SK-N-MC (cell line): ENCODE data around the gene DUSP7.

Experiments
- DNase-seq: peaks from one replicate; pipeline ENCODE4 v3.0.0-alpha.2; 2011; ENCODE audit warnings: low read depth, low spot score
- H3K27ac ChIP-seq: fragments of 200-600 bp; sonication (generic); 2 replicates; pipeline ENCODE4 v1.5.1; 2016; ENCODE audit warnings: mixed run types
- H3K36me3 ChIP-seq: fragments of 200-600 bp; sonication (generic); 2 replicates; pipeline ENCODE4 v1.6.1; 2017; ENCODE audit warnings: antibody characterized with exemption, low read length, mixed read lengths; ENCODE audit not compliant: insufficient read depth
- H3K4me3 ChIP-seq: fragments of 200-600 bp; sonication (generic); 2 replicates; pipeline ENCODE4 v1.5.1; 2016
- H3K9ac ChIP-seq: fragments of 200-600 bp; sonication (generic); 2 replicates; pipeline ENCODE4 v1.8.0; 2017; ENCODE audit warnings: mixed run types, mixed read lengths; ENCODE audit not compliant: insufficient read length
- H3K9me3 ChIP-seq: fragments of 200-600 bp; sonication (generic); 2 replicates; pipeline ENCODE4 v1.6.1; 2017; ENCODE audit warnings: low read depth, mild to moderate bottlenecking, antibody characterized with exemption, low read length, moderate library complexity, mixed read lengths
- EZH2 ChIP-seq: fragments of 200-600 bp; sonication (generic); IDR thresholded peaks from one replicate; pipeline ENCODE4 v1.6.1; 2017; ENCODE audit warnings: antibody characterized with exemption
- FOXP2 ChIP-seq: optimal IDR thresholded peaks from 2 replicates; pipeline ENCODE3; 2011; ENCODE audit warnings: mild to moderate bottlenecking, moderate library complexity; ENCODE audit not compliant: insufficient read depth; ENCODE audit errors: extremely low read length, control extremely low read depth
- POLR2AphosphoS5 ChIP-seq: IDR thresholded peaks from 2 replicates; pipeline ENCODE4 v1.6.1; 2012; ENCODE audit warnings: mild to moderate bottlenecking, low read depth, low read length, borderline replicate concordance

DUSP7 gene

DNA sequence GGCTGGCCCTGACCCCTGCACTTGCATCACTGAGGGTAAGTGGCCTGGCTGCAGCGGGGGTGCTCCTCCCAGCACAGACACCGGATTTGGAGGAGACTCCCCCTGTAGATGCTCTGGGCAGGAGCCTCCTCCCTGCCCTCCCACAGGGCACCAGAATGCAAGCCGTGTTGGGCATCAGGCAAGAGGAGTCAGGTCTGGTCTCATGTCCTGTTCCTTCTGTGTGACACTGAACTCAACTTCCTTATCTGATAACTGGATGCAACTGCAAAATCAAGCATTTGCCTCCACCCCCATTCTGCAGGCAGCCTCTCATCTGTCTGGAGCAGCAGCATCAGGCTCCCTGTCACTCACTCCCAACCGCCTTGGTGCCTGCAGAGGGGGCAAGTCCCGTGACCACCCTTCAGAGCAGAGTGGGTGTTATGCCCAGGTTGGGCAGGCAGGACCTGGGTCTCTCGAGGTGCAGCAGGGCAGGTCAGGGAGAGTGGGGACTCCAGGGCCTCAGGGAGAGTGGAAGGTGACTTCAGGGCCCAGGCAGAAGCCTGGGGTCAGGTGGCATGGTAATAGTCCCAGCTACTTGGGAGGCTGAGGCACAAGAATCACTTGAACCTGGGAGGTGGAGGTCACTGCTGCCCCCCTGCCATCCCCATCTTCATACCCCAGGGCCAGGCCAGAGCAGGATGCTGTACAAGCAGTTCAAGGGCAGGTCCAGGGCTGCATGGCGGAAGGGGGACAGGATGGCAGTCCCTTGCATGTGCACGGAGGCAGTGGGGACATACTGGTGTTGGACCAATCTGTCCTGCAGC is 50.2 kb downstream of the DUSP7 start:
- H3K9me3 ChIP-seq: no peaks in the 10 kb centered on the region
- no peak; the same call in 1 of the 2 replicates for TF ChIP-seq POLR2AphosphoS5
- no peak for TF ChIP-seq FOXP2
- TF ChIP-seq EZH2: no peak
- no peak overlapping the region for H3K9ac ChIP-seq
- H3K4me3 ChIP-seq: peak overlapping the region; percentile 48
- H3K36me3 ChIP-seq: no peaks in the 10 kb centered on the region
- H3K27ac ChIP-seq: no peak overlapping the region
- no peak for DNase-seq

DNA sequence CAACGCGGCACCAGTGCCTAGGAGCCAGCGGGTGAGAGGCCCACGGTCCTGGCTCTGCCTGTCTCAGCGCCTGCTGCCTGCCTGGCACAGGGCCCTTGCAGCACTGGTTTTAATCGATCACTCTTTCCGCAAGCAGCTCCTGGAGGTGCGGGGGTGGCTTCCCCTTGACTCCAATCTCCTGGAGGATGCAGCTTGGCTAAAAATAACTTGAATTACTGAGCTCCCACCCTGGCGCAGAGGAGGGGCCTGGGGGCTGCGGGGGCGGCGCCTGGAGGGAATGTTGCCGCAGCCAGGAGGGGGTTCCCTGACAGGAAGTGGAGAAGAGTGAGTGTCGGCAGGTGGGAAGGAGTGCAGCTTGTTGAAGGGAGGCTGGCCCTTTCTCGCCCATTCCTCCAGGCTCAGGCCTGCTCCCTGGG is 50.8 kb downstream of the DUSP7 start:
- H3K9ac ChIP-seq: no peak overlapping the region
- no peaks in the 10 kb centered on the region for H3K9me3 ChIP-seq
- TF ChIP-seq EZH2 (no peak), POLR2AphosphoS5 (no peak; the same call in none of the 2 replicates), FOXP2 (no peak)
- peak overlapping the region; percentile 48 for H3K4me3 ChIP-seq
- peak; percentile 50 for DNase-seq
- H3K36me3 ChIP-seq: no peaks in the 10 kb centered on the region
- H3K27ac ChIP-seq: 0 out of 2 replicates have a peak overlapping the region, but pooled peaks have one; percentile 31

DNA sequence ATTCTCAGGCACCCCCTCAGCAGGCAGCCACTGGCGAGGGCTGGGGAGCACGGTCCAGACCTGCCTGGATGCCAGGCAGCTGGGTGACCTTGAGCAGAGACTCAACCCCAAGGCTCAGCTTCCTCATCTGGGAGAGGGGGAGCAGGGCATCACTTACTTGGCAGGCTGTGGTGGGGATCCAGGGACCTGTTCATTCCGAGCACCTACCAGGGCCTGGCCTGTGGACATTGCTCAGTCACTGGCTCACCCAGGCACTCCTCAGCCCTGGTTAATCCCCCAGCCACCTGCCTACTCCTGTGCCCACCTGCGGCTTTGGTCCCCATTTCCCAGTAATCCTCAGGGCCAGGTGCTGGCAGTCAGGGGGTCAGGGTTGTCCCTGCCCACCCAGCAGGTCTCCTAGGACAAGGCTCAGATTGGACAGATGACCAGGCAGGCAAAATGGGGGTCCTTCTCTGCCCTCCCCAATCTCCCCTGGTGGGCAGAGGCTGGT is 51.4 kb downstream of the DUSP7 start:
- no peak for DNase-seq
- Histone ChIP-seq H3K9me3 (no peaks in the 10 kb centered on the region), H3K36me3 (no peaks in the 10 kb centered on the region), H3K27ac (peak overlapping the region; percentile 31; the same call in 1 of the 2 replicates), H3K9ac (peak overlapping the region; percentile 45), H3K4me3 (peak overlapping the region; percentile 48)
- no peak for TF ChIP-seq FOXP2
- TF ChIP-seq EZH2: no peak
- TF ChIP-seq POLR2AphosphoS5: no peak

DNA sequence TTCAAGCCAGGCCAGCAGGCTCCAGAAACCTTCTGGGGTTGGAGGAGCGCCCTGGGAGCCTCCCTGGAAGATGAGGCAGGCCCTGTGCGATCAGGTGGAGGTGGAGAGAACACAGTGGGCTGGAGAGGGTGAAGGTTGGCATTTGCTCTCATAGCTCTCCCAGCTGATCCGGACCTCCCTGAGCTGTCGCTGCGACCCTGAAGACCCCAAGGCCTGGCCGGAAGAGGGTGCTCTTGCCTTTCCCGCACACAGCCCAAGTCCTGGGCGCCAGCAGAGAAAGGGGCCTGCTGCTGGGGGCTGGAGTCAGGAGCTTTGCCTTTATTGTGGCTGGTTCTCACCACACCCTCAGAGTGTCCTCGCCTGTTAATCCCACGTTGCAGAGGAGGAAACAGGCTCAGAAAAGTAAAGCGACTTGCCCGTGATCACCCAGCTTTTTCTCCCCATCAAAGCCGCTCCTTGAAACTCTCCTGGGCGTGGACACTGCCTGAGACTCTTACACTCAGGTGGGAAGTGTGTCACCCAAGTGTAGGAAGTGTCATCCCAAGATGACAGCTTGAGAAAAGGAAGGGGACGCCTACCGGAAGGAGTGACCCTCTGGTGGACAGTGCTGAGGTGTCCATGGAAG is 52.1 kb downstream of the DUSP7 start:
- DNase-seq: no peak
- Histone ChIP-seq H3K27ac (no peak overlapping the region), H3K4me3 (no peak overlapping the region), H3K9ac (no peak overlapping the region), H3K36me3 (no peaks in the 10 kb centered on the region), H3K9me3 (no peaks in the 10 kb centered on the region)
- TF ChIP-seq FOXP2: no peak
- TF ChIP-seq POLR2AphosphoS5: no peak
- no peak for TF ChIP-seq EZH2

DNA sequence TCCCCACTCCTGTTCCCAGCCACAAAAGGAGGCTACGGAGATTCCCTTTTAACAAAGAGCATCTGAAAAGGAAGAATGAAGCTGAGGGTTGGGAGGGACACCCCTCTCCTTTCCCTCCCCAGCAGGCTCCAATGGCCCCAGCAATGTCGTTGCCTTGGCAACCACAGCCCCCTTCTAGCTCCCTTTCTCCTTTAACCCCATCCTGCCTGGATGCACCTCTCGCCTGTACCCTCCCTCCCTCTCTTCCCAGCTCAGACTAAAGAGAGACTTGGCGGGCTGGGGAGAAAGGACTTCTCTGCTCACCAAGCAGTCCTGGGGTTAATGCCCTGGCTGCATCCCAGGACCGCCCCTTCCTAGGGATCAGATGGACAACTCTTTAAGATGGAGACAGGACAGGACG is 53.6 kb downstream of the DUSP7 start:
- H3K9ac ChIP-seq: no peak overlapping the region
- H3K4me3 ChIP-seq: no peak overlapping the region
- no peak overlapping the region for H3K27ac ChIP-seq
- H3K36me3 ChIP-seq: no peaks in the 10 kb centered on the region
- no peak for TF ChIP-seq FOXP2
- TF ChIP-seq POLR2AphosphoS5: no peak
- no peak for TF ChIP-seq EZH2
- DNase-seq: no peak
- no peaks in the 10 kb centered on the region for H3K9me3 ChIP-seq

DNA sequence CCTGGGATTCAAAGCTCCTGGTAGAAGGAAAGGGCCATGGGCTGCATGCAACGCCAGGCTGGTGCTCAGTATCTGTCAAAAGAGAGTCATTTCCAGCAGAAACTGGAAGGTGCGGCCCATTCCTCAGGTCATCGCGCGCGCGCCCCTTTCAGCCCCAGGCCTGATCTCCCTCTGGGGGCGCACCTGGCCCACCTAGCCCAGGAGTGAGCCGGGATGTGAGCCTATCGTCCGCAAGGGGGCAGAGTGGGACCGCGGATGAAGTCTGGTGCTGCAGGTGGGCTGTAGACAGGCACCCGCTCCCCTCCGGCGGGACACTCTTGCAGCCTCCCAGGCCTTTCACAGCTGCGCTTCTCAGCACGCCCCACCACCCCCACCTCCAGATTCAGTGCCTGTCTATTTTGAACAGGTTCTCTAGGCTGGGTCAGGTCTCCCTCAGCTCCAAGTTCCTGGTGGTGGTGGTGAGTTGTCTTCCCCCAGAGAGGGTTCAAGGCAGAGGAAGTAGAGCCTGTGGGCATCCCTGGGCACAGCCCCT is 54.9 kb downstream of the DUSP7 start:
- no peaks in the 10 kb centered on the region for H3K9me3 ChIP-seq
- H3K4me3 ChIP-seq: no peak overlapping the region
- no peak for DNase-seq
- no peak overlapping the region for H3K9ac ChIP-seq
- H3K27ac ChIP-seq: no peak overlapping the region
- H3K36me3 ChIP-seq: no peaks in the 10 kb centered on the region
- TF ChIP-seq POLR2AphosphoS5: no peak
- TF ChIP-seq FOXP2: no peak
- TF ChIP-seq EZH2: no peak

DNA sequence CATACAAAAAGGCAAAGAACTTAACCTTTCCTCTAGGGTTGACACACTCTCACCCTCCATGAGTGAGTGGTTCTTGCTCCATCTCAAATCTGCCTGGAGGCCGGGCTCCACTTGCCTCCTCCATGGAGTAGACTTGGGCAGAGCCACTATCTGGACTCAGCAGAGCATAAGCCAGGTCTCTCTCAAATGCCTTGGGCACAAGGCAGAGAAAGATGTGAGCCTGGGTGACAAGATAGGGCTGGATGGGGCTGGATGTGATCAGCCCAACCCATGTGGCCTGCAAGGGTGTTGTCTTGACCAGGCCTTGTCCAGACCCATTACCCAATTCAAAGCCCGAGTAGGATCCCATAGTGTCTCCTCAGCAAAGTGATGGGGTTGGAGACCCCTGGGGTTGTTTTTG is 56.5 kb downstream of the DUSP7 start:
- no peaks in the 10 kb centered on the region for H3K9me3 ChIP-seq
- peaks cover 5% of the 10 kb centered on the region for H3K36me3 ChIP-seq
- no peak for DNase-seq
- no peak for TF ChIP-seq FOXP2
- TF ChIP-seq EZH2: no peak
- no peak for TF ChIP-seq POLR2AphosphoS5
- no peak overlapping the region for H3K27ac ChIP-seq
- H3K4me3 ChIP-seq: no peak overlapping the region
- no peak overlapping the region for H3K9ac ChIP-seq
